ENCODE data around the gene SLU7.

SLU7 gene

DNA sequence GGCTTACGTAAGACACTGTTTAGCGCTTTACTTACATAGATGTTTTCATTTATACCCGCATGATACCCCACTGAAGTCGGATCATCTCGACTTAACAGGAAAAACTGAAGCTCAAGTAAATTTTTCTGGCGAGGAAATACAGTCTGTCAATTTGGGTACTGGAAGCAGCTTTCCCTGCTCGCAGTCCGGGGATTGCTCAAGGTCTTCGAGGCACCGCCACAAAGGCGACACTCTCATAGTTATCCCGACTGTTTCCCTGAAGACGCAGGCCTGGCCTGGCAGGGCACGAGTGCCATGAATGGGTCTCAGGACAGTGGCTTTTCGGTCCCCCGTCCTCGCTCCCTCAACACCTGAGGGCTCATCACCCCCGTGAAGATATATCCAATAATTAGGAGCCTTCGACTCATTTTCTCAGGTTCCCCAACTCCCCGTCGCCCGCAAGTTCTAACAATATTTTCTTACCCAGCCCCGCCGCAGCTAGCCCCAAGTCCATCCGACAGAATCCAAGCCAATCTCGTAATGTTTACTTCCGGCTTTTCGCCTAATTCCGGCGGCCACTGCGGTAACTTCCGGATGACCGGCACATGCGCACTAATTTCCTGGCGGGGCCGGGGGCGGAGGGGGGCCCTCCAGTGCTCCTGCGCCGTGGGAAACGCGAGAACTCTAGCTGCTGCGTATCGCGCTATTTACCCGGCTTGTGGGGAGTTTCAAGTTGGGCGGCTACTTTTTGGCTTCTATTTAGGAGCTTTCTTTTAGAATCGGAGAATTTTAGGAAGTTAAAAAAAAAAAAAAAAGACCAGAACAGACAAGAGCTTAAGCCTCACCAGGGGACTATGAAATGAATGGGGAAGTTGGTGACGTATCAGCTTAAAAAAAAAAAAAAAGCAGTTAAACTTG is at the start of gene SLU7:
TSS of gene SLU7 (minus strand) at position 521 of the 897 bp plus-strand sequence. CDS start 3,787 bp downstream, outside the sequence.
- DNase-seq (ENCODE audit: low read depth in 2 of 2) = peak; percentile 84 to 88

DNA sequence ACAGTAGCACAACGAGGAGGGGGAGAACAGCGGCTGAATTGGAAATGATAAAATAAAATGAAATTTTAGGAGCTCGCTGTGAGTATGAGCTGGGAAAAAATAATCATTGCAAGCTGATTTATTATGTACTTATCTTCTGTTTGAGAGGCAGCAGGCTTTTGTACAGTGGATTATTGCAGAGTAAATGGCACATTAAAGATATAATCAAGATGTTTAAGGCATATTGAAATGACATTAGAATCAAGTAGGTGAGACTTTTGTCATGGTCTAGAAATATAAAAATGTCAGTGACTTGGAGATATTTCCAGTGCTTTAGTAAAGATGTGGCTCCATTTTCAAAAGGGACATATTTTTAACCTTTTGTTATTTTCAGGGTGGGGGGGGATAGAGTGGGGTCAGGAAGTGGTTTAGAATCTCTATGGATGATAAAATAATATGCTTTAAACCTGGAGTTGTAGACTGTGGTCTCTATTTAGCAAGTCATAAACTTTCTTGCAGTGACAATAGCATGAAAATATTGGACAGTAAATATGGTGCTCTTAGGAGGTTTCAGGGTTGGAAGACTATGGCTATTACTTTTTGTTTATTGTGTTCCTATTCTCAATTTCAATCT is 49.6 kb upstream of the SLU7 start:
- no peak for DNase-seq (ENCODE audit: low read depth in 2 of 2)

DNA sequence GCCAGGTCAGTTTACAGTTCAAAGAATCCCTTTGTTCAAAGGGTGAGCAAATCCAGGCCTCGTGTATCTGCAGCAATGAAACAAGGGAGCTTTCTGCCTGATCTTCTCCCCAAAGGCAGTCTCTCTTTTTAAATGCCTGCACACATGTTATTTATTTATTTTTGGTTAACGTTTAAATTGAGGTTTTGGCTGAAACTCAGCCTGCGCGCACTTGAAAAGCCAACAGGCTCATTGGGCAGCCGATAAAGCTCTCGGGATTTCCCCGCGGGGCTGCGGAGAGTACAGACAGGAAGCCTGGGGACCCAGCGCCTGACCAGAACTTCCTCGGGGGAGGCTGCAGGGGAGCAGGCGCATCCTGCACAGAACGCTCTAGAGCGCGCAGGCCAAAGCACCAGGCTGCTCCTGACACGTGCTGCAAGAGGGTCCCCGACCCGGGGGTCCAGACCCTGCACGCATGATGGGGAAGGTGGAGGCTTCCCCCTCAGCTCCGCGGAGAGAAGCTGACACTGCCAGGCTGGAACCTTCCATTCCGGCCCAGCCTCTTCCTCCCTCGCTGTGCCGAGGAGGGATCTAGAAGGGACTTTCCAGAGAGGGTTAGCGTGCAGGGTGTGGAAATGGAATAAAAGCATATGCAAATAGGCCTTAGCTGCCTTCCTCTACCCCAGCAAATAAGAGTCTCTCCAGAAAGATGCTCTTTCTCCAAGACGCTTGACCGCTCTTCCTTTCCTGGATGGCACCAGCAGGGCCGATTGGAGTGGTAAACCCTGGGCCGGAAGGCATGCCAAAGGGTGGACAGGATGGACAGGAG is 48.9 kb upstream of the SLU7 start:
- peak; percentile 60 to 76 for DNase-seq (ENCODE audit: low read depth in 2 of 2)

DNA sequence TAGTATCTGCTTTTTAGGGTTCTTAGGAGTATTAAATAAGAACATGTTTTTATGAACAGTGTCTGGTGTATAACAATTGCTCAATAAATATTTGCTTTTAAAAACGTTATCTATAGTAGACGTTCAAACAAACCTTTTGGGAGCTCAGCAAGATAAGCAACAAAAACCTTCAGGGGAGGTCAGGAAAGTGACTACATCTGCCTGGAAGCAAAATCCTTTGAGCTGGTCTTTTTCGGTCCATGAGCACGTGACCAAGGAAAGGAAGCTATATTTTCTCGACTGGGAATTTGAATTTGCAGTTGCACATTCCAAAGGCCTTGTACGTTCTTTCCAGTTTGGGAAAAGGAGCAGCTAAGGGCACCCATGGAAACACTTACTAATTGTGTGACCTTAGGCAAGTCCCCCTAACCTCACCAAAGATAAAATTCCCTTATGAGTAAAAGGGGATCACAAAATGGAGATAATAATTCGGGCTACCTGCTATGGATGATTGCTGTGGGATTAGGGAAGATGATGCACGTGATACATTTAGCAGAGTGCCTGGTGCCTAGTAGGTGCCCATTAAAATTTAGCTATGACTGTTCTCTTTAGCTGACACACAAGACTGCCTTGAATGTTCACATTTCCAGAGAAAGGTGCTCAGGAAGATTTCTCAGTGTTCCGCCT is 48.1 kb upstream of the SLU7 start:
- no peak for DNase-seq (ENCODE audit: low read depth in 2 of 2)

DNA sequence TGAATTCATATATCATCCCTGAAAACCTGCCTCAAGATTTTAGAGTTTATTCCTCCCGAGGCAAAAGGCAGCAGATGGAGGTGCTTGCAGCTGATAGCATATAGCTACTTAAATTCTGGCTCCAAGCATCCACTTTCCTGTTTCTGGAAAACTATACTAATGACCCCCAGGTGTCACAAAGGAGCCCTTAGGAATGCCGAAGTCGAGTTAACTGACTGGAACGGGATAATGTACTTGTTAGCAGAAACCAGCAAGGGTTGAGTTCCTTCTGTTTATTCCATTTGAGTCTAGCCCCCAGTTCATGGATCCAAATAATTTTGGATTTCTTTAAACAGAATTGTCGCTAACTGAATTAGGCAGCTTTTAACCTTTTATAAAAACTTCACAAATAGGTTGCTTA is 47.2 kb upstream of the SLU7 start:
- no peak for DNase-seq (ENCODE audit: low read depth in 2 of 2)

DNA sequence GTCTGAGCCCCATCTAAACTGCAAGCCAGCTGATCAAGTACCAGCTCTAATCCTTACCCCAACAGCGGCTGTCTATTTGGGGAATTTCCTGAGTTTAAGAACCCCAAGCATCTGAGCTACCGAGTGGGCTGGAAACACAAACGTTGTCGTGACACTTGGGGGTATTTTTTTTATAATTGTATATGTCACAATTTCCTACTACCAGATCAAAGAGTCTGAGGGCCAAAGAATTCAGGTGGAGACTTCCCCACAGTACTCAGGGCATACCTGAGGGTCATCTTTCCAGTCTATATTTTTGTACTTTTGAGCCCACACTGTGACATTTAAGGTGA is 45.6 kb upstream of the SLU7 start:
- DNase-seq (ENCODE audit: low read depth in 2 of 2) = no peak

DNA sequence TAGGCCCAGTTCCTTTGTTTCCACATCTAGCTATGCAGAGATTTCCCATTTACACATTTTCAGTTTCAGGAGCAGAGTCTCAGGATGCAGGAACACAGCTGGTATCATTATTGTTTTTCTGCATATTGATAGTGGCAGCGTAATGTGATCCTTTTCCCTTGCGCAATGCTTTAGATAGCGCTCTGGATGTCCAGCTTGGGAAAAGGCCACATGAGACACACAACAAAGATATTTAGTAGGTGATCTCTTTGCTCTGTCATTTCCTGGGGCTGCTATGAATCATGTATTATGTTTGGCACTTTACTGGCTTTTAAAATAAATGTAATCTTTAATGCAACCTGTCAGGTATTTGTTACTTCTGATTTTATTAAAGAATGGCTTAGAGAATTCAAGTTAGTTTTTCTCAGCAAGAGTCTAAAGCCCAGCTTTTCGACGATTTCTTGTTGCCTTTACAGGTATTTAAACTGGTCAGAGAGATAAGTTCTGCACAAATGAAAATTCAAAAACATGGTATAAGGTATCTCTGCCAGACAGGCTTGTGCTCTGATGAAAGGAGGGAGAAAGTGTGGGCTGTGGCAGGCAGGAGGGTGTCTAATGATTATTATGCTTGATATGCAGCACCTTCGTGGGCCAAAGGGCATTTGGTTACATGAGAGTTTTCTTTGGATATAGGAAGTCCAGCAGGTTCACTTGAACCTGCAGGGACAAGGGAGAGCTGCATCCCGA is 45.0 kb upstream of the SLU7 start:
- DNase-seq (ENCODE audit: low read depth in 2 of 2) = no peak

DNA sequence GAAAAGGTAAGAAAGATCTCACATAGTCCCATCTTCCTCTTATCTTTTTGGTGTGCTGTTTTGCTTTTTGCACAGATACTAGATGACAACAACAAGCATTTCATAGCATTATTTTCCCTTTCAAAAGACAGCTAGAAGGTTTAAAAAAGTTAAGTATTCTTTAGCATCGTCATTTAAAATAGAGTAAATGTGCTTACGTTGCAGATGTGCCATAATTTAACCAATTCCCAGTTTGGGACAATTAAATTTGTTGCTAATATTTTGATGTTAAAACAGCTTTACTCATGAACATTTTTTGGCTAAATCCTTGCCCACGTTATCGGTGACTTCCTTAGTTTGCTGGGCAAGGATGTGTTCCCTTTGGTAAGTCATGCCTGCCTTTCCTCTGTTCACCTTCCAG is 44.3 kb upstream of the SLU7 start:
- DNase-seq (ENCODE audit: low read depth in 2 of 2) = no peak

DNA sequence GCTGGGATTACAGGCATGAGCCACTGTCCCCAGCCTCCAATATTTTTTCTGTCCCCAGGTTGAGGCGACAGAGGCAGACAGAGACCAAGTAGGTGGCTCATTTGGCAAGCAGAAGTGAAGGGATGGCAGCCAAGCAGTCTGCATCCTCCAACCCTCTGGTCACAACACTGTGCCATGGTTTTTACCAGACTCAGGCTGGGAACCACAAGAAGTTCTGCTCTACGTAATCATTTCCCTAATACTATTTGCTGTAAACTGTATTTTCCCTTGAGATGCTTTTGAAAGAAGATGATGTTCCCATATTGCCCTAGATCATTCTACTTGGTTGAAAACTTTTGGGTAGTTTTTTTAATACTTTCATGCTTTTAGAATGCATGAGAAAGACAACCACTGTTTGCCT is 43.3 kb upstream of the SLU7 start:
- no peak for DNase-seq (ENCODE audit: low read depth in 2 of 2)

DNA sequence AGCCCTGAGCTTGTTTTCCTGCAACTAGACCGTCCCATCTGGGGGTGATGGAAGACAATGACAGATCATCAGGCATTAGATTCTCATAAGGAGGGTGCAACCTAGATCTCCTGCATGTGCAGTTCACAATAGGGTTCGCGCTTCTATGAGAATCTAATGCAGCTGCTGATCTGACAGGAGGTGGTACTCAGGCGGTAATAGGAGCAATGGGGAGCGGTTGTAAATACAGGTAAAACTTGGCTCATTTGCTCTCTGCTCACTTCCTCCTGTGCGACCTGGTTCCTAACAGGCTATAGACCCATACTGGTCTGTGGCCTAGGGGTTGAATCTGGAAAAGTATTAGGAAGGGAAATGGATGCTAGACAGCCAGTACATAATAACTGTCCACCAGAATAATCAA is 42.5 kb upstream of the SLU7 start:
- no peak for DNase-seq (ENCODE audit: low read depth in 2 of 2)

DNA sequence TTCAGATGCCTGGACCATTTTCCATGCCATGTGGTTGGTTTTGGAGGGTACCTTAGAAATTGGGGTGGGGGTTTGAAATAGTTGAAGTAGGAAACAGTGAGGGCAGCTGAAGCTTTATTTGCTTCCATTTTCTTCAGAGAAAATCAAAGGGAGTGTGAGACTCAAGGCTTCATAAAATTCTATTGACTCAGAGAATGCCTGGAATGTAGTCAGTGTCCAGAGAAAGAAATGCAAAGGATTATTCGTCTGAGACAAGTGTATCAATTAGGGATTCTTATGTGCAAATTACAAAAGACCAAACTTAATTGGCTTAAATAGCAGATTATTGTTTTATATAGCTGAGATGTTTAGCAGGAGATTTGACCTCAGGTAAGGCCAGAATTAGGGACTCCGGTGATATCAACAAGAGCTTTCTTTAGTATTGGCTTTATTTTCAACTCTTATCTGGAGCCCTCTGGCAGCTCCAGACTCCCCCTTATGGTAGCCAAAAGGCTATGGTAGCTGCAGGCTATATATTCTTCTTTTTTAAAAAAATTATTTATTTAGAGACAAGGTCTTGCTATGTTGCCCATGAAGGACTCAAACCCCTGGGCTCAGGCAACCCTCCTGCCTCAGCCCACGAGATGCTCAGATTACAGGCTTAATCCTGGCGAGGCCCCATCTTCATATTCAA is 41.6 kb upstream of the SLU7 start:
- DNase-seq (ENCODE audit: low read depth in 2 of 2) = no peak

DNA sequence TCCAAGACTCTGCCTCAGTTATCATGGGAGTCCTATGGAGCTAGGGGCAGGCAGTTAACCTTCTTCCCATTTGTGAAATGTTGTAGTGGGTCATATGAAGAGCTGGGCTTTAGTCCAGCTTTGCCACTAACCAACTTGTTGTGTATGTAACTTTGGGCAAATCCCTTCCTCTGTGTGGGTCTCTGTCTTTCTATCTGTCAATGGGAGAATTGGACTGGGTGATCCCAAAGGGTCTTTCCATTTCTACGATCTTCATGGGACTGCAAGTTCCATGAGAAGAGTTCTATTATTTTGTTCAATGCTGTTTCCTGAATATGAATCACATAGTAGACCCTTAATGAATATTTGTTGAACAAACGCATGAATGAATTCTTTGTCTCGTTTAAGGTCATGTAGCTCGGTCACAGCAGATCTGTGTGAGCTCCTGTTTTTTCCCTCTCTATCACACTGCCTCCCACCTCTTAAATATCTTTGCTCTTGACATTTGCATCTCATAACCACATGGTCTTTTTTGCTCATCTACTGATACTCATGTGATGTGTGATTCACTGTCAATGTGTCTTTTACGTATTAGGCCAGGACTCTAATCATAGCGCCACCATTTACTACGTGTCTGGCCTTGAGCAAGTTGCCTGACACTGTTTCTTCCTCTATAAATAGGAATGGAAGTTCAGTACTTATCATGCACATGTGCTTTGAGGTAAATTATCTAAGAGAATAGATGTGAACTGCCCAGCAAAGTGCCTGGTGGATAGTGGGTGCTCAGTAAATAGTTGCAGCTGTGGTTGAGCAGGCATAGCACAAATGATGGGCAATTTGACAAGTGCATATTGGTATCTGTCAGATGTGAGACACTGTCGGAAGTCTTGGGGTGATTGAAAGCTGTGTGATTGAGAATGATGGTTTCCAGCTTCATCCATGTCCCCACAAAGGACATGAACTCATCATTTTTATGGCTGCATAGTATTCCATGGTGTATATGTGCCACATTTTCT is 40.2 kb upstream of the SLU7 start:
- no peak for DNase-seq (ENCODE audit: low read depth in 2 of 2)

DNA sequence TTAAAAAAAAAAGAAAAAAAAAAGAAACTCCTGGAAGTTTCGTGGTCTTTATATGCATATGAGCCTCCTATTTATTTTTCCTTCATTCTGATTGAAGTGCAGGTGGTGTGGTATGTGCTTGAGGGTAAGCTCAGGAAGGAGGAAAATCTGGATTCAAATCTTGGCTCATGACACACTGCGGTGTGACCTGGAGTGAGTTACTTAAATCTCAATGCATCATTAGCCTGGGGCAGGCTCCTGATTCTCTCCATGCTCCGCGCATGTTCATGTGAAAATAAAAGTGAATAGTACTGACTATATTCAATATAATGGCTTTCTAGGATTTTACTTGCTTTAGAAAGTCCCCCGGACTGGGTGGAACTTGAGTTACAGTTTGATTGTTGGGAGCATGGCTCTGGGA is 38.4 kb upstream of the SLU7 start:
- DNase-seq (ENCODE audit: low read depth in 2 of 2) = no peak

DNA sequence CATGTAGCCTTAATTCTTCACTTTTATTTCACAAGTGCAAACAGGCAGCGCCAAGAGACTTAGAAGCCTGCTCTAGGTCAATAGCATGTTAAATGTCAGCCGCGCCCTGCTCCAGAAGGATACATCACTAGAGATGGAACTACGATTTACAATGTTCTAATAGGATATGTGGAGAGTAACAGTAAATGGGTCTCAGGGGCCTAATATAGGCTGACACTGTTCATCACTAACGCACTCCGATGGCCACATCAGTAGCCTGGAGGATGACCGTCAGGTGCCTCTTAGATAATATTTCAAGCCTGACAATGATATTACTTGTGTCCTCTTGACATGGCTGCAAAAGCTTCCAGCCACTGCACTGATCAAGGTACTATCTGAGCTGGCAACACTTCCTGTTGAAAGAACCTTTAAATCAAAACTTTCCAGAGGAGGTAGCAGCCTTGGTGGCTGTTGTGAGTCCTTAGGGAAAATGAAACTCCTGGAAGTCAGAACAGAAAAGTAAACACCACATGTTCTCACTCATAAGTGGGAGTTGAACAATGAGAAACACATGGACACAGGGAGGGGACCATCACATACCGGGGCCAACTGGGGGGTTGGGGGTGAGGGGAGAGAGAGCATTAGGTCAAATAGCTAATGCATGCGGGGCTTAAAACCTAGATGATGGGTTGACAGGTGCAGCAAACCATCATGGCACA is 37.7 kb upstream of the SLU7 start:
- no peak for DNase-seq (ENCODE audit: low read depth in 2 of 2)

DNA sequence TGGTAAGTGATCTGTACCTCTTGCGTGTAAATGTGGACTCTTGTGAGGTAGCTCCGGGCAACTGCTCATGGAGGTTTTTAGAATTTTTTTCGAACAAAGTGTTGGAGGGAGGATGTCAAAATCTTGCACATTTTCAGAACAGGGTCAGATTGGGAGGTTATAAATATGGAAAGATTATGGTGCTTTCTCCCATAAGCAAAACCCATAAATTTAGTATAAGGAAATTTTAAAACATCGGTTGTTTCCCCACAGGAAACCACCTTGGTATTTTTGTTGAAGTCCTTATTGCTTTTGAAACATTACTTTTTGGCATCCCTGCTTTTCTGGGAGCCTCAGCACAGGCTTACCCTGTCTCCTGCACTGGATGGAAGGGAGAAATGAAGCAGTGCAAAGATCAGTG is 36.7 kb upstream of the SLU7 start:
- no peak for DNase-seq (ENCODE audit: low read depth in 2 of 2)

DNA sequence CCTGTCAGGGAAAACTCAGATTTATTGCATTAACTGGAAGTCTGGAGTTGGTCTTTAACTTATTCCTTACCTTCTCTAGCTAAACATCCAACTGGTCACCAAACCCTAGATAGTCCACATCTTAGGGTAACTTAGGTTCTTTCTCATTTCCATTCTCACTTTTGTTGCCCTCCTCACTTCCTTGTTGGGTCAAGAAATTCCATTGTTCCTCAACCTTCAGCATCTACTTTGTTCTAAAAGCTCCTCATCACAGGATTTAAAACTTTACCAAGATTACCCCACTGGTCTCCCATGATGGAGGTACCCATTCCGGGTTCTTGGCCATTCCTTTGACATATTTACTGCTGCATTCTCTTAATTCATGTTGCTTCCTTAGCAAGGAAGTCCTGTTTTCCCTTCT is 34.9 kb upstream of the SLU7 start:
- no peak for DNase-seq (ENCODE audit: low read depth in 2 of 2)

DNA sequence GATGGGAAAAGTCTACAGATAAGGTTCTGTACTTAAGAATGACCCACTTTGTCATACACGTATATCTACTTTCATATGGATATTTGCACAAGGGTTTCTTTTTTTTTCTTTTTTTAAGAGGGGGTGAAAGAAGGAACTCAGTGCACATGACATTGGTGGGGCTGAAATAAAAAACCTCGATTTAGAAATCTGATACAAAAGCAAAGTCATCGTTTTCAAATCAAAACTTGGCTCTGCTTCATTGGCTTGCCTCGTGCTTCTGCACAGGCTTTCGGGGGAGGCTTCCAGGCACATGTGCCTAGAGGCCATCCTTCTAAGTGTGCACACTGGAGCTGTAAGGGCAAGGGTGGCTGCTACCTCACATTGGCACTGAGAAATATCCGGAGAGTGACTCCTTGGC is 33.9 kb upstream of the SLU7 start:
- DNase-seq (ENCODE audit: low read depth in 2 of 2) = no peak

DNA sequence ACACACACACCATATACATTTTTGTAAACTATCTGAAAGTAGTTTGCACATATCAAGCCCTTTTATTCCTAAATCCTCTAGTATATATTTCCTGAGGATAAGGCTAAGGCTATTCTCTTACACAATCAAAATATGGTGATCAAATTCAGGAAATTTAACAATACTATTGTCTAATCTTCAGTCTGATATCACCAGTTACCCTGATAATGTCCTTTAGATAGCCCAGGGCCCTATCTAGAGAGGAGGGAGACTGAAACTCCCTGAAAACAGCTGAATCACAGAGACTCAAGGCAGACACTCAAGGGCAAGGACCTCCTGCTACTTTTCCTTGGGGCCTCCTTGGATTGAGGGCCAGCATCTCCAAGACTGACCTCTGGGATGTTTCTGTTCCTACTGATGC is 33.2 kb upstream of the SLU7 start:
- DNase-seq (ENCODE audit: low read depth in 2 of 2) = no peak

DNA sequence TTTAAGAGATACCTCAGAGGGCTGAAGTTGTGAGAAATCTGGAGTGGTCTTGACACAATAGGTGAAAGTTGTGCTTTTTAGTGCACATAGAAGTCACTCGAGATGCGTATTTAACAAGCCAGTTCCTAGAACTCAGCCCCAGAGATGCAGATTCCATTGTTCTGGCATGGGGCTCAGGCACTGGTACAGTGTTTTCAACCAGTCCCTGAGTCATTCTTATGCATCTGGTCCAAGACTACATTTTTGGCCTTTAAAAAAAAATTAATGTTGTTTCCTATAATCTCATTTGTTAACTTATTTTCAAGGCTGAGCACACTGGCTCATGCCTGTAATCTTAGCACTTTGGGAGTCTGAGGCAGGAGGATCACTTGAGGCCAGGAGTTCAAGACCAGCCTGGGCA is 32.4 kb upstream of the SLU7 start:
- DNase-seq (ENCODE audit: low read depth in 2 of 2) = no peak
